Measurements from ENCODE around the gene LPAR3. TPM values are rescaled to one million over a fixed set of nuclear protein-coding genes. Genes with fewer than 3 reads are reported as not detected.
"Not testable (repeated sequence)": the region's sequence is repeated elsewhere in the genome, so short reads cannot be mapped to it uniquely, and the experiment has no call there.

LPAR3 gene
- total RNA-seq (2014; rRNA removed; shearing (Covaris generic)): not detected in 2 replicates

GRCh38 chr1:84892705-84893618 lies at the start of gene LPAR3:
LPAR3 (minus strand) TSS chr1:84893206; CDS start chr1:84866120, 27,086 bp downstream.
- DNase-seq (ENCODE audit: low spot score): no peak

DNA sequence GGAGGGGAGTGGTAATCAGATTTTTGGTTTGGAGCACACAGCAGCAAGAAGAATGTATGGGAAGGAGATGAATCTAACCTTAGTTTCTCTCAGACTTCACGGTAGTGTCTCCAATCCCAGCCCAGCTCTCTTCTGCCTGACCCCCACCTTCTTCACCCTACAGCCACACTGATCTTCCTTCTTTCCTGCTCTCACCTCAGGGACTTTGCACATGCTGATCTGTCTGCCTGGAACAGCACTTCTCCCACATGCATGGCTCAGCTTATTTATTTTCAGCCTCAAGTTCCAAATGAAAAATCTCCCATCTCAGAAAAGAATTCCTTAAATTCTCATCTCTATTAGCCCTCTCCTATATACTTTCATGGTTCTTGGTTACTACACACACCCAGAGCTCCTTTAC lies 48.8 kb upstream of the LPAR3 start:
- no peak for DNase-seq (ENCODE audit: low spot score)

GRCh38 chr1:84940481-84940880 lies 47.5 kb upstream of the LPAR3 start:
- peak; percentile 10 for DNase-seq (ENCODE audit: low spot score)

DNA sequence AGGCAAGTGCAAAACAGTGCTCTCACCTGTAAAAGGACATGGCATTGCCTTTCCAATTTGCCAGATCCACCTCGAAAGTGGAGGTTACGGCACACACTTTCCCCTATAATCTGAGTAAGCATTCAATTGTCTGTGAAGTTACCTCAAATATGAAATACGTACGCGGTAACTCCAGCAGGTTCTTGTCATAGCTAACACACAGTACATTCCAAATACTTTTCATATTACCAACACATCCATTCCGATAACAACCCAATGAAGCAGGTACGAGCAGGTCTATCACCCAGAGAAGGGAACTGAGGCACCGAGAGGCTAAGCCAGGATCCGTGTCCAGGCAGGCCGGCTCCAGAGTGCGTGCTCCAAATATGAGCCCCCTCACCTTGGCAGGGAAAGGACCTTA lies 46.8 kb upstream of the LPAR3 start:
- no peak for DNase-seq (ENCODE audit: low spot score)

- DNase-seq (ENCODE audit: low spot score): no peak
These were observed 46.1 kb upstream of the LPAR3 start for GRCh38 chr1:84939151-84939550.

DNA sequence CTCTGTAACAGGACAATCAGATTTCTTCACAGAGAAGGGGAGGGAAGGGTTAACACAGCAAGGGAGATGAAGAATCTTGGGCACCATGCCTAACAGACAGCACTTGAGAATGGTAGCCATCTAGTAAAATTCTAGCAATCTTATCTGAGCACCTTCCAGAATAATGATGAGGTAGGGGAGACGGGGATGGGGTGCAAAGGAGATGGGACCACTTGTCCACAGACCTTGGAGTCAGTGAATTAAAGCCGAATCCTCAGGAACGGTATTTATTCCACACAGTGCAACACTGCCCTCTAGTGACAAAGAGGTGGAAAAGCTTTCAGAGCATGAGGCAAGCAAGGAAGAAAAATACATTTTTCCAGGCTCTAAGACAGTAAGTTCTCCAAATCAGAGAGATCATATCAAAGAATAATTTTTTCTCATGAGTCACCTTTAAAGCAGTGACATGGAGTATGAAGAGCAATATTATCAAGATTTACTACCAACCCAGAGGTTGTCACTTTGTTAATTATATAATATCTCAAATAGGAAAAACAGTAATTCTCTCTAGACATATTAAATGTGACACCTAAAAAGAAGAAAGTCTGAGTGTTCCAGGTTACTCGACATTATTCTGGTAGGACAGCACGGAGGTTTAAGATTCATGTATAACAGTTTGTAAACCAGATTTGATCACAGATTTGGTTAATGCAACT lies 43.3 kb upstream of the LPAR3 start:
- peak; percentile 25 for DNase-seq (ENCODE audit: low spot score)

DNA sequence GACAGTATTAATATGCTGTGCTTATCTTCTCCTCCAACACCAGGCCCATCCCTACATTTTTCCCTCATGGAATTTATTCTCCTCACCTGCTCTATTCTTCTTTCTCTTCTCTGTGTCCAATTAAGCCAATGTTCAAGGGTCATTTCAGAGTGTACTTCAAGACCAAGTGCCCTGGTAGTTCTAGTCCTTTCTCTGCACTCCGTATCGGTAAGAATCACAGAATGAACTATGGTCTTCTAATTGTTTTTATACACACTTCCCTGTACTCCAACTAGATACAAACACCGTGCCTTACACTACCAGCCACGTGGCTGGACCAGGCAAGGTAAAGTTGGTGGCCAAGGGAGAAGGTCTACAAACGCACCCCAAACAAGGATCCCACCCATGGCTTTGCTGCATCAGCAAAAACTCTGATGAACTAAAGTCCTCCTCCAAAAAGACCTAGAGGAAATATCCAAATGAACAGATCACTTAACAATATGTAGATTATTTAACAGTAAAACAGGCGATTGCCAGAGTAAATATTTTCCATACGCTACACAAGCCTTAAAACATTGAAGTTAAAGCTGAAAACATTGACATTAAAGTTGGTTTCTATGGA lies 40.1 kb upstream of the LPAR3 start:
- DNase-seq (ENCODE audit: low spot score): no peak

- no peak for DNase-seq (ENCODE audit: low spot score)
These were observed 37.8 kb upstream of the LPAR3 start for GRCh38 chr1:84930831-84931230.

DNA sequence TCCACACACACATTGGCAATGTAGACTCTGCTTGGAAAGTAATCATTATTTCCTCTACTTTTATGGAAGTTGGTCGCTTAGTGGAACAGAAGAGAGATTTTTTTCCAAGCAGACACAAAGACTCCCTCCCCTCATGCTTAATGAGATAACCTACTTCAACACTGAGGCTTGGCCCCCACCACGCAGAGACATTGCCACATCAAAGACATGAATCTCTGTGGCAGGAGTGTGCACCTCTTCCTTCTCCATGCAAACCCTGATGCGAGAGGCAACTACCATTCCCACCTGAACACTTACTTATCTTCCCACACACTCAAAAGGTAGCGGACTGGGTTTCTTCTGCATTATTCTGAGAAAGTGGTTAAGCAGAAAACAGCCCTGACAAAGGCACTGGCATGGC lies 37.3 kb upstream of the LPAR3 start:
- DNase-seq (ENCODE audit: low spot score): no peak

DNA sequence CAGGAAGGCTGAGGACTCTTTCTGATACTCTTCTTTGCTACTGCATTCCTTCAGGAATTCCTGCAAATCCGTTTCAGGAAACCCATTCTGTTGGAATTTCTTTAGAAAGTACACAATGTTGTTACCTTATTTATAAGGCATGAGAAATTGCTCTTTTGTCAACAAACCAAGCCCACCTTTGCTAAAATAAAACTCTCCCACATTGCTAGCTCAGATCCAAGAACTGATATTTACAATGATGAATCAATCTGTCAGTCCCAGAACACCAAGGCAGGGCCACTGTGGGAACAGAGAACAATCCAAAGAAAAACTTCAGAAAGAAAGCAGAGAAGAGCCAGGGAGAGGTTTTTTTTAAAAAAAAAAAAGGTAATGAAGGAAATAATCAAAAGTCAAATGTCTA lies 36.6 kb upstream of the LPAR3 start:
- DNase-seq (ENCODE audit: low spot score): no peak

- DNase-seq (ENCODE audit: low spot score): no peak
These were observed 36.0 kb upstream of the LPAR3 start for GRCh38 chr1:84928979-84929378.

- DNase-seq (ENCODE audit: low spot score): no peak
These were observed 30.3 kb upstream of the LPAR3 start for GRCh38 chr1:84923317-84923716.

- DNase-seq (ENCODE audit: low spot score): no peak
These were observed 27.2 kb upstream of the LPAR3 start for GRCh38 chr1:84920159-84920558.

GRCh38 chr1:84919461-84919970 lies 26.5 kb upstream of the LPAR3 start:
- no peak for DNase-seq (ENCODE audit: low spot score)

DNA sequence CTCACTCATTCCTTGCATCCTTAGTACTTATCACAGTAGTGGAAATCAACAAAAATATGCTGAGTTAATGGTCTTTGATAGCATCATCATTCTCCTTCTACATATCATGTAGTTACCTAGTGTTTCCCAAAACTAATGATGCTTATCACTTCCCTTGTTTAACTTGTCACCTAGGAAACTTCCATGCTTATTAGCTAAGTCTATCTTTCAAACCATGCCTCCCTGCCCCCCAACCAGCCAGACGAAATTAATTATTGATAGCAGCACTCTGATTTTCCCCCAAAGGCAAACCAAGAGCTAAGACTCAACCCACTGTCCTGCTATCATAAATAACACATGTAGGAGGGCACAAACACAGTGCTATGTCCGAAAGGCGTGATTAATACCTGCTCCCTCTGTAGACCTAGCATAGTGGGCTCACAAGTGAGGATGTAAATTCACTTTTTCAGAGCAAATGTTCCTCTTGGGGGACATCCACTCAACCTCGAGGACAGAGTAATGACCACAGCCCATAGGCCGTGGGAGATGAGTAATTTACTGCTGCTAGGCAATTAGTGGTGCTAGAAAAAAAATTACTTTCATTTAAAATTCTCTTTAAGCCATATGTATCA lies 25.8 kb upstream of the LPAR3 start:
- no peak for DNase-seq (ENCODE audit: low spot score)

- DNase-seq (ENCODE audit: low spot score): no peak
These were observed 23.9 kb upstream of the LPAR3 start for GRCh38 chr1:84916897-84917296.

DNA sequence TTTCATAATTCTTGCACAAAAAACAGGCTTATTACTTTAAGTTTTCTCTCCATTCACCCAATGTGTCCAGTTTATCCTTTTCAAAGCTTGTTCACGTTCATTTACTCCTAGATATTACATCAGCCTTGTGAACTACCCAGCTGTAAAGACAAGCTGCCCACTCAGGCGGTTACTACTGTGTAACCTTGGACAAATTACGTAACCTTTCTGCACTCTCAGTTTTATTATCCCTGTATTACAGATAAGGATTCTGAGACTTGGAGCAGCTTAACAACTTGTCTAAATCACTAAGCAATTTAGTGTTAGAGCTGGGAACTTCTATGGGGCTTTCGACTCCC lies 20.5 kb upstream of the LPAR3 start:
- DNase-seq (ENCODE audit: low spot score): peak; percentile 3

GRCh38 chr1:84912726-84913554 lies 19.9 kb upstream of the LPAR3 start:
- DNase-seq (ENCODE audit: low spot score): no peak

DNA sequence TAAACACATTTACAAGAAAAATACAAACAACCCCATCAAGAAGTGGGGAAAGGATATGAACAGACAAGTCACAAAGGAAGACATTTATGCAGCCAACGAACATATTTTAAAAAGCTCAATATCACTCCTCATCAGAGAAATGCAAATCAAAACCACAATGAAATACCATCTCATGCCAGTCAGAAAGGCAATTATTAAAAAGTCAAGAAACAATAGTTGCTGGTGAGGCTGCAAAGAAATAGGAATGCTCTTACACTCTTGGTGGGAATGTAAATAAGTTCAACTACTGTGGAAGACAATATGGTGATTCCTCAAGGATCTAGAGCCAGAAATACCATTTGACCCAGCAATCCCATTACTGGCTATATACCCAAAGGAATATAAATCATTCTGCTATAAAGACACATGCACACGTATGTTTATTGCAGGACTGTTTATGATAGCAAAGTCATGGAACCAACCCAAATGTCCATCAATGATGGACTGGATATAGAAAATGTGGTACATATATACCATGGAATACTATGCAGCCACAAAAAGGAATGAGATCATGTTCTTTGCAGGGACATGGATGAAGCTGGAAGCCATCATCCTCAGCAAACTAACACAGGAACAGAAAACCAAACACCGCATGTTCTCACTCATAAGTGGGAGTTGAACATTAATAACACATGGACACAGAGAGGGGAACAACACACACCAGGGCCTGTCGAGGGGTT lies 15.9 kb upstream of the LPAR3 start:
- not testable (repeated sequence) for DNase-seq (ENCODE audit: low spot score)

- DNase-seq (ENCODE audit: low spot score): peak; percentile 51
These were observed 14.3 kb upstream of the LPAR3 start for GRCh38 chr1:84907095-84907827.
